ENCODE data around the gene FBXO30. TPM values are rescaled to one million over a fixed set of nuclear protein-coding genes. Genes with fewer than 3 reads are reported as not detected.

Gene FBXO30
- total RNA-seq, 2 donors from 2014 or later = 8.0 to 20.5 TPM

GRCh38 chr6:145808239-145808638 lies 6.4 kb downstream of the FBXO30 start:
- ATAC-seq (ENCODE audit: insufficient number of reproducible peaks, low FRiP score, low read depth) (no peak), DNase-seq (ENCODE audit: low spot score) (no peak)
- H3K27ac ChIP-seq = no peak overlapping the region
- no peak for TF ChIP-seq CTCF (IDR thresholded peaks at IDR 0.05)
- H3K4me1 ChIP-seq (ENCODE audit: control insufficient read depth in 1 of 2, low read depth in 2 of 2) = peaks cover 40 to 41% of the 10 kb centered on the region in 2 donors
- peaks cover 11% of the 10 kb centered on the region for H3K36me3 ChIP-seq
- H3K4me3 ChIP-seq = no peak overlapping the region
- H3K27me3 ChIP-seq (replicated peaks; ENCODE audit: insufficient read depth) = no peaks in the 10 kb centered on the region
- no peaks in the 10 kb centered on the region for H3K9me3 ChIP-seq

- H3K9me3 ChIP-seq = no peaks in the 10 kb centered on the region
- no peak for TF ChIP-seq CTCF (IDR thresholded peaks at IDR 0.05)
- H3K27ac ChIP-seq = no peak overlapping the region
- H3K27me3 ChIP-seq (replicated peaks; ENCODE audit: insufficient read depth) = no peaks in the 10 kb centered on the region
- no peak for DNase-seq (ENCODE audit: low spot score)
- peaks cover 11% of the 10 kb centered on the region for H3K36me3 ChIP-seq
- H3K4me1 ChIP-seq (ENCODE audit: control insufficient read depth in 1 of 2, low read depth in 2 of 2) = peaks cover 12 to 21% of the 10 kb centered on the region in 2 donors
- no peak overlapping the region for H3K4me3 ChIP-seq
- ATAC-seq (ENCODE audit: insufficient number of reproducible peaks, low FRiP score, low read depth) = no peak
These were observed 12.5 kb downstream of the FBXO30 start for GRCh38 chr6:145802141-145802540.

- H3K27ac ChIP-seq = no peak overlapping the region
- no peak for TF ChIP-seq CTCF (IDR thresholded peaks at IDR 0.05)
- H3K27me3 ChIP-seq (replicated peaks; ENCODE audit: insufficient read depth) = no peaks in the 10 kb centered on the region
- DNase-seq (ENCODE audit: low spot score) (no peak), ATAC-seq (ENCODE audit: insufficient number of reproducible peaks, low FRiP score, low read depth) (no peak)
- peaks cover 12 to 21% of the 10 kb centered on the region in 2 donors for H3K4me1 ChIP-seq (ENCODE audit: control insufficient read depth in 1 of 2, low read depth in 2 of 2)
- no peaks in the 10 kb centered on the region for H3K9me3 ChIP-seq
- H3K4me3 ChIP-seq = no peak overlapping the region
- peaks cover 11% of the 10 kb centered on the region for H3K36me3 ChIP-seq
These were observed 13.6 kb downstream of the FBXO30 start for GRCh38 chr6:145801021-145801420.

- H3K4me1 ChIP-seq (ENCODE audit: control insufficient read depth in 1 of 2, low read depth in 2 of 2) = peaks cover 12 to 21% of the 10 kb centered on the region in 2 donors
- H3K27ac ChIP-seq = peak overlapping the region; percentile 20 to 38
- peak overlapping the region; percentile 33 for H3K4me3 ChIP-seq
- no peak for DNase-seq (ENCODE audit: low spot score)
- no peak for TF ChIP-seq CTCF (IDR thresholded peaks at IDR 0.05)
- peak; percentile 65 for ATAC-seq (ENCODE audit: insufficient number of reproducible peaks, low FRiP score, low read depth)
- H3K9me3 ChIP-seq = no peaks in the 10 kb centered on the region
- no peaks in the 10 kb centered on the region for H3K36me3 ChIP-seq
- H3K27me3 ChIP-seq (replicated peaks; ENCODE audit: insufficient read depth) = no peaks in the 10 kb centered on the region
These were observed 16.1 kb downstream of the FBXO30 start for GRCh38 chr6:145798530-145798929.

GRCh38 chr6:145789443-145789842 lies 25.2 kb downstream of the FBXO30 start:
- H3K36me3 ChIP-seq = no peaks in the 10 kb centered on the region
- H3K27me3 ChIP-seq (replicated peaks; ENCODE audit: insufficient read depth) = no peaks in the 10 kb centered on the region
- no peak for ATAC-seq (ENCODE audit: insufficient number of reproducible peaks, low FRiP score, low read depth)
- DNase-seq (ENCODE audit: low spot score) = no peak
- no peak overlapping the region for H3K27ac ChIP-seq
- H3K4me1 ChIP-seq (ENCODE audit: control insufficient read depth in 1 of 2, low read depth in 2 of 2) = no peaks in the 10 kb centered on the region
- TF ChIP-seq CTCF (IDR thresholded peaks at IDR 0.05) = no peak
- no peaks in the 10 kb centered on the region for H3K9me3 ChIP-seq
- no peak overlapping the region for H3K4me3 ChIP-seq

All from thoracic aorta (tissue), 2 donors.